ENCODE data around the gene RABEP1. TPM values are rescaled to one million over a fixed set of nuclear protein-coding genes. Genes with fewer than 3 reads are reported as not detected.

The RABEP1 gene
- total and polyA plus RNA-seq, 4 donors: 14.9 to 38.2 (median 25.1) TPM

DNA sequence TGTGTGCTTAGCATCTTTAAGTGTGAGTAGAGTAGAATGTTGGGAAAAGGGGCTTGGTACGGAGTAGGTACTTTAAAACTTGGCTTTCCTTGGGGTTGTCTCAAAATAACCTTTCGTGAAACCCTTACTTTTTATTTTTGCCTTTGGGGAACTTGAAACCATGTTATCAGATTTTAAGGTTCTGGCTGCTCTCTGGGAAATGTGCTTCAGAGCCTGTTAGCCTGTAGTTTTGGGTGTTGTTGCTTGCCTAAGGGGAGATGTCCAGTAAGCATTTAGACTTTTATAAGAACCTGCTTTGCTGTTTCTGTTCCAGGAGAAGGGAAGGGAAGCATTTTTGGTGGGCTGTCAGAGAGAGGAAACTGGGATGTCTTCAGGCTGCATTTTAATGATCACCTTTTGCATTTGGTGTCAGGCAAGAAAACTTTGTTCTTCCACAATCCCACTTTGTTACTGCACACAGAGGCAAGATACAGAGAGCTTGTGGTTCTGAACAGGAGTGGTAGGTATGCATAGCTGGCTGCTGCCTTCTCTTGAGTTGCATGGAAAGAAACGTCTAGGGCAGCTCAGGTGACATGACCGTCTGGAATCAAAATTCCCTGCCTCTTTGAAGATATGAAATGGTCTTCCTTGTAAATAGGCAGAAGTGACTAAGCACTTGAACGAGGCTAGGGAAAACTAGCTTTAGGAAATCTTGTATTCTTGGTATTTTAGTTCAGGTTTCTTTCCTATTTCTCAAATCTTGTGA lies 1.7 kb downstream of the RABEP1 start:
- Histone ChIP-seq H3K9ac (ENCODE audit: insufficient read depth in 1 of 2, low read length in 2 of 2) (no peak overlapping the region), H3K9me3 (ENCODE audit: control insufficient read depth in 4 of 4, insufficient read depth in 3 of 4, low read length in 3 of 4) (no peaks in the 10 kb centered on the region), H3K4me1 (ENCODE audit: control insufficient read depth in 5 of 5, insufficient read depth in 5 of 5, low read length in 5 of 5) (peaks cover 0 to 11% (median 10%) of the 10 kb centered on the region in 5 donors), H3K4me3 (no peak overlapping the region), H3K36me3 (ENCODE audit: control insufficient read depth in 4 of 4, insufficient read depth in 4 of 4, low read length in 4 of 4) (no peaks in the 10 kb centered on the region), H3K27ac (ENCODE audit: low read depth in 1 of 2, low read length in 1 of 2) (no peak overlapping the region), H3K27me3 (ENCODE audit: control insufficient read depth in 3 of 3, insufficient read depth in 3 of 3, low read length in 2 of 3) (no peaks in the 10 kb centered on the region)
- 42 to 56% methylated on average over 5 of the region's 5 CpGs for WGBS, 2 donors
- ATAC-seq (ENCODE audit: insufficient read depth, low FRiP score): no peak
- DNase-seq: no peak
- TF ChIP-seq, protein P1, sequence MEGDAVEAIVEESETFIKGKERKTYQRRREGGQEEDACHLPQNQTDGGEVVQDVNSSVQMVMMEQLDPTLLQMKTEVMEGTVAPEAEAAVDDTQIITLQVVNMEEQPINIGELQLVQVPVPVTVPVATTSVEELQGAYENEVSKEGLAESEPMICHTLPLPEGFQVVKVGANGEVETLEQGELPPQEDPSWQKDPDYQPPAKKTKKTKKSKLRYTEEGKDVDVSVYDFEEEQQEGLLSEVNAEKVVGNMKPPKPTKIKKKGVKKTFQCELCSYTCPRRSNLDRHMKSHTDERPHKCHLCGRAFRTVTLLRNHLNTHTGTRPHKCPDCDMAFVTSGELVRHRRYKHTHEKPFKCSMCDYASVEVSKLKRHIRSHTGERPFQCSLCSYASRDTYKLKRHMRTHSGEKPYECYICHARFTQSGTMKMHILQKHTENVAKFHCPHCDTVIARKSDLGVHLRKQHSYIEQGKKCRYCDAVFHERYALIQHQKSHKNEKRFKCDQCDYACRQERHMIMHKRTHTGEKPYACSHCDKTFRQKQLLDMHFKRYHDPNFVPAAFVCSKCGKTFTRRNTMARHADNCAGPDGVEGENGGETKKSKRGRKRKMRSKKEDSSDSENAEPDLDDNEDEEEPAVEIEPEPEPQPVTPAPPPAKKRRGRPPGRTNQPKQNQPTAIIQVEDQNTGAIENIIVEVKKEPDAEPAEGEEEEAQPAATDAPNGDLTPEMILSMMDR (IDR thresholded peaks at IDR 0.05; ENCODE audit: control extremely low read depth, extremely low read depth): no peak

DNA sequence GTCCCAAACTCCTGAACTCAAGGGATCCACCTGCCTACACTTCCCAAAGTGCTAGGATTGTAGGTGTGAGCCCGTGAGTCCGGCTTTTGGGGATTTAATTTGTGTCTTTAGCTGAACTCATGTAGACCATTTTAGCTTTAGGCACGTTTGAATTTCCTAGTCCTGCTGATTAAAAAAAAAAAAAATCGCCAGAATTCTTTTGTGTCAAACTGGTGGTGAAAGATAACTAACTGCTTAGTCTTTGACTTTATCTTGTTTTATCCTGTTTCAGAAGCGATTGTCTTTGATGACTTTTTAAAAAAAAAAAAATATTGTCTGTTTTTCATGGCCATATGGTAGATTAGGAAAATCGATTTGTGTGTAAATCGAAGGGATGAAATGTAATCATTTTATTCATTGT lies 2.6 kb downstream of the RABEP1 start:
- Histone ChIP-seq H3K27me3 (ENCODE audit: control insufficient read depth in 3 of 3, insufficient read depth in 3 of 3, low read length in 2 of 3) (no peaks in the 10 kb centered on the region), H3K36me3 (ENCODE audit: control insufficient read depth in 4 of 4, insufficient read depth in 4 of 4, low read length in 4 of 4) (no peaks in the 10 kb centered on the region), H3K4me1 (ENCODE audit: control insufficient read depth in 5 of 5, insufficient read depth in 5 of 5, low read length in 5 of 5) (peaks cover 0 to 11% (median 10%) of the 10 kb centered on the region in 5 donors), H3K9me3 (ENCODE audit: control insufficient read depth in 4 of 4, insufficient read depth in 3 of 4, low read length in 3 of 4) (no peaks in the 10 kb centered on the region), H3K9ac (ENCODE audit: insufficient read depth in 1 of 2, low read length in 2 of 2) (no peak overlapping the region), H3K4me3 (no peak overlapping the region), H3K27ac (ENCODE audit: low read depth in 1 of 2, low read length in 1 of 2) (no peak overlapping the region)
- ATAC-seq (ENCODE audit: insufficient read depth, low FRiP score) (no peak), DNase-seq (no peak)
- TF ChIP-seq, protein P1 (IDR thresholded peaks at IDR 0.05; ENCODE audit: control extremely low read depth, extremely low read depth): no peak
- 84 to 90% methylated on average over 7 of the region's 7 CpGs for WGBS, 2 donors

DNA sequence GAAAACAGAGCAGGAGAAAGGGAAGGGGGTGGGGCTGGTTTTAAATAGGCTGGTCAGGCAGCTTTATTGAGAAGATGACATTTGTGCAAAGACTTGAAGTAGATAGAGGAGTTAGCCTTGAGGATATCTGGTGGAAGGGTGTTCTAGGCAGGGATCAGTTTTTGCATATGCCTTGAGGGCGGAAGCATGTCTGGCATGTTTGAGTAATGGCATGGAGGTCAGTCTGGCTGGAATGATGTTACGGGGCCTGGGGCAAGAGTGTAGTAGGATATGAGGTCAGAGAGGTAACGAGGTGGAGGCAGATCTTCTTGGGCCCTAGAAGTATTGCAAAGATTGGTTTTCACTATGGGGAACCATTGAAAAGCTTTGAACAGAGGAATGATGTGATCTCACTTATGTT lies 4.8 kb downstream of the RABEP1 start:
- H3K9ac ChIP-seq (ENCODE audit: insufficient read depth in 1 of 2, low read length in 2 of 2): no peak overlapping the region
- H3K27me3 ChIP-seq (ENCODE audit: control insufficient read depth in 3 of 3, insufficient read depth in 3 of 3, low read length in 2 of 3): no peaks in the 10 kb centered on the region
- ATAC-seq (ENCODE audit: insufficient read depth, low FRiP score): no peak
- H3K4me1 ChIP-seq (ENCODE audit: control insufficient read depth in 5 of 5, insufficient read depth in 5 of 5, low read length in 5 of 5): peaks cover 0 to 13% (median 10%) of the 10 kb centered on the region in 5 donors
- TF ChIP-seq, protein P1 (IDR thresholded peaks at IDR 0.05; ENCODE audit: control extremely low read depth, extremely low read depth): no peak
- H3K9me3 ChIP-seq (ENCODE audit: control insufficient read depth in 4 of 4, insufficient read depth in 3 of 4, low read length in 3 of 4): no peaks in the 10 kb centered on the region
- no peak overlapping the region for H3K4me3 ChIP-seq
- WGBS, 2 donors: 90 to 96% methylated on average over 3 of the region's 3 CpGs
- H3K27ac ChIP-seq (ENCODE audit: low read depth in 1 of 2, low read length in 1 of 2): no peak overlapping the region
- peaks cover 0 to 4% (median under 1%) of the 10 kb centered on the region in 4 donors for H3K36me3 ChIP-seq (ENCODE audit: control insufficient read depth in 4 of 4, insufficient read depth in 4 of 4, low read length in 4 of 4)
- DNase-seq: no peak
